Measurements from ENCODE around the gene ATP2C1. TPM values are rescaled to one million over a fixed set of nuclear protein-coding genes. Genes with fewer than 3 reads are reported as not detected.
"Not testable (repeated sequence)": the region's sequence is repeated elsewhere in the genome, so short reads cannot be mapped to it uniquely, and the experiment has no call there.

The ATP2C1 gene
- total RNA-seq, 4 donors from 2014 or later = 32.1 to 52.3 (median 35.0) TPM

DNA sequence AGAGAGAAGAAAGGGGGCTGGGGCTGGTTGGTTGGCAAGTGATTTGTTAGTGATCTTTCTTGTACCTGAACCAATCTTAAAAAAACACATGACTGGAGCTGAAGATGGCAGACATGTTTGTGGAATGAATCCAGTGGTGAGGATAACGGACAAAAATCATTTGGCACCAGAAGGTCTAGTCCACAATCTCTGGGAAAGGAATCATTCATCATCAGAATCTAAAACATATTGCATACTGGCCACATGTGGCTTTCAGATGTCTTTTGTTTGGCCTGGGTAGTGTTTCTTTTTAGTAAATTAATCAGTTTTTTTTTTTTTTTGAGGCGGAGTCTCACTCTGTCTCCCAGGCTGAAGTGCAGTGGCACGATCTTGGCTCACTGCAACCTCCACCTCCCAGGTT is 137.8 kb downstream of the ATP2C1 start:
- Histone ChIP-seq H3K27ac (replicated peaks in 1 of 4) (no peak overlapping the region), H3K4me1 (peaks cover 5 to 20% (median 14%) of the 10 kb centered on the region in 4 donors), H3K9me3 (no peaks in the 10 kb centered on the region), H3K36me3 (peaks cover 0 to 8% (median 0%) of the 10 kb centered on the region in 4 donors), H3K4me3 (no peak overlapping the region), H3K27me3 (no peaks in the 10 kb centered on the region)
- DNase-seq (ENCODE audit: extremely low spot score) = no peak
- WGBS = 83% methylated on average over 3 of the region's 3 CpGs
- TF ChIP-seq EP300 (IDR thresholded peaks at IDR 0.05) (no peak), POLR2A (IDR thresholded peaks at IDR 0.05; ENCODE audit: low read depth) (no peak)
- intact Hi-C loops (cut with DNase I) = loop anchor here (5.0 kb wide), 1 partner anchor 351 kb away; the partner anchor contains the start of gene NUDT16

DNA sequence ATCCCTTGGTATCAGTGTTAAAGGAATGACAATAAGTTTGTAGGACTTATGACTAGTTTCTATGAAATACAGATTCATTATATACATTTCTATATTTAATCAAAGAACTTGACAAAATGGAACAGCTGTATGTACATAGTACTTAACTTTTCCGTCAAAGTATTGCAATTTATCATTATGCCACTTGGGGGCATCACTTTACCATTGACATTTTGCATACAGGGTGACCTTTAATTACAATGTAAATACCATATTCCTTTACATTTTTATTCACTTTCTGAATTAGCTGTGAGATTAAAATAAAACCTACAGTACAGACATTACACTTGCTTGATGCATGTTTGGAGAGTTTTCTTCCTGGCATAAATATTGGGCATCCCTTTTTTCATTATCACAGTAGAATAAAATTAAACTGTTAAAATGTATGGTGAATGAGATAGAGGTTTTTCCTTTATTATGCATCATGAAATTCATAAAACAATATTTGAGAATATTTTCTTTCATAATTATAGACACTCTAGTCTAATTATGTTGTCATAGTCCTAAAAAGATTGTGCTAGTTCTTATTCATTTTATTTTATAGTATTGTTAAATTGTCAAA is 139.7 kb downstream of the ATP2C1 start:
- TF ChIP-seq POLR2AphosphoS5 (IDR thresholded peaks at IDR 0.05) = no peak
- TF ChIP-seq, protein P1, sequence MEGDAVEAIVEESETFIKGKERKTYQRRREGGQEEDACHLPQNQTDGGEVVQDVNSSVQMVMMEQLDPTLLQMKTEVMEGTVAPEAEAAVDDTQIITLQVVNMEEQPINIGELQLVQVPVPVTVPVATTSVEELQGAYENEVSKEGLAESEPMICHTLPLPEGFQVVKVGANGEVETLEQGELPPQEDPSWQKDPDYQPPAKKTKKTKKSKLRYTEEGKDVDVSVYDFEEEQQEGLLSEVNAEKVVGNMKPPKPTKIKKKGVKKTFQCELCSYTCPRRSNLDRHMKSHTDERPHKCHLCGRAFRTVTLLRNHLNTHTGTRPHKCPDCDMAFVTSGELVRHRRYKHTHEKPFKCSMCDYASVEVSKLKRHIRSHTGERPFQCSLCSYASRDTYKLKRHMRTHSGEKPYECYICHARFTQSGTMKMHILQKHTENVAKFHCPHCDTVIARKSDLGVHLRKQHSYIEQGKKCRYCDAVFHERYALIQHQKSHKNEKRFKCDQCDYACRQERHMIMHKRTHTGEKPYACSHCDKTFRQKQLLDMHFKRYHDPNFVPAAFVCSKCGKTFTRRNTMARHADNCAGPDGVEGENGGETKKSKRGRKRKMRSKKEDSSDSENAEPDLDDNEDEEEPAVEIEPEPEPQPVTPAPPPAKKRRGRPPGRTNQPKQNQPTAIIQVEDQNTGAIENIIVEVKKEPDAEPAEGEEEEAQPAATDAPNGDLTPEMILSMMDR (IDR thresholded peaks at IDR 0.05) = peak; percentile 41 to 58 (median 47)
- TF ChIP-seq EP300 (IDR thresholded peaks at IDR 0.05) = no peak
- Histone ChIP-seq H3K4me1 (peaks cover 0 to 11% (median 6%) of the 10 kb centered on the region in 4 donors), H3K27me3 (no peaks in the 10 kb centered on the region), H3K36me3 (peaks cover 0 to 8% (median 0%) of the 10 kb centered on the region in 4 donors), H3K9me3 (no peaks in the 10 kb centered on the region), H3K27ac (replicated peaks in 1 of 4) (no peak overlapping the region), H3K4me3 (no peak overlapping the region)
- intact Hi-C loops (cut with DNase I) = loop anchor here (5.0 kb wide), 1 partner anchor 349 kb away; the partner anchor contains the start of gene NUDT16
- DNase-seq (ENCODE audit: extremely low spot score) = no peak
- 28% methylated on average over 1 of the region's 1 CpG for WGBS

DNA sequence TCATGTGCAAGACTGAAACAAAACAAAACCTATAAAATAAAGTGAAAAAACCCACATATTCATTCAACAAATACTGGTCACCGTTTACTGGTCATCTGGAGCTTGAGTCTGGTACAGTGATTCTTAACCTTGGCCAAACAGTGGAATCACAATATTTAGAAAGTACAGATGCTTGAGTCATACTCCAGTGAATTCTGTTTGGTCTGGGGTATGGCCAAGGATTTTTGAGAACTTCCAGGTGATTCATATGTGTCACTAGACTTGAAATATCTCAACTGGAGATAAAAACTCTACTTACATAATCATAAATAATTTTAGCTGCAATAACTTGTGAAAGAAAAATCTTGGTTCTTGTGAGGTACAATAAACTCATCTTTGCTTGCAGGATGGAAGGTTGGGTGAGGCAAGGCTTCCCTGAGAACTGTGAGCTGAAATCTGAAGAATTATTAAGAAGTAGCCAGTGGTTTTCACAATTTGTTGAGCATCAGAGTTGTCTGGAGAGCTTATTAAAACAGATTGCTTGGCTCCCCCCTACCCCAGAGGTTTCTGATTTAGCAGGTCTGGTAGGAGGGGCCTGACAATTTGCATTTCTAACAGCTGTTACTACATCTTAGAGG is 142.4 kb downstream of the ATP2C1 start:
- no peak for DNase-seq (ENCODE audit: extremely low spot score)
- Histone ChIP-seq H3K4me3 (no peak overlapping the region), H3K9me3 (no peaks in the 10 kb centered on the region), H3K36me3 (peaks cover 0 to 4% (median 0%) of the 10 kb centered on the region in 4 donors), H3K4me1 (peaks cover 0 to 11% (median 6%) of the 10 kb centered on the region in 4 donors), H3K27ac (replicated peaks in 1 of 4) (peak overlapping the region in 1 of 4 donors; percentile 10), H3K27me3 (no peaks in the 10 kb centered on the region)
- intact Hi-C loops (cut with DNase I) = no loop called here
- 4% methylated on average over 1 of the region's 1 CpG for WGBS
- TF ChIP-seq, protein P1 (IDR thresholded peaks at IDR 0.05) = no peak
- no peak for TF ChIP-seq EP300 (IDR thresholded peaks at IDR 0.05)
- no peak for TF ChIP-seq POLR2A (IDR thresholded peaks at IDR 0.05; ENCODE audit: low read depth)
- peak in 1 of 2 donors; percentile 43 for TF ChIP-seq POLR2AphosphoS5 (IDR thresholded peaks at IDR 0.05)

DNA sequence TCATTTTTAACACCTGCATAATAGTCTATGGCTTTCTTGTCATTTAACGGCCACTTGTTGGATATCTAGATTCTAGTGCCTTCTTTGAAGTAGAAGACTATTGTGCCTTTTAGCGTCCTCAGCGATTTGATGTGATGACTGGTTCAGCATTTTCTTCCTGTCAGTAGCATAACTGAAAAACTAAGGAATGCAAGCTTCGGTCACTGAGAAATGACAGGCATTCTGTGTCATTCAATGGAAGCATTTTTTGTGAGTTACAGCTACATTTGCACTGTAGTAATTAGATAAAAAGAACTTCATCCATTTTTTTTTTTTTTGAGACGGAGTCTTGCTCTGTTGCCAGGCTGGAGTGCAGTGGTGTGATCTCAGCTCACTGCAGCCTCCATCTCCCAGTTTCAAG is 143.1 kb downstream of the ATP2C1 start:
- Histone ChIP-seq H3K27ac (replicated peaks in 1 of 4) (no peak overlapping the region), H3K27me3 (no peaks in the 10 kb centered on the region), H3K36me3 (peaks cover 0 to 7% (median 0%) of the 10 kb centered on the region in 4 donors), H3K4me3 (no peak overlapping the region), H3K4me1 (peaks cover 0 to 11% (median 6%) of the 10 kb centered on the region in 4 donors), H3K9me3 (no peaks in the 10 kb centered on the region)
- 82% methylated on average over 5 of the region's 5 CpGs for whole genome bisulfite sequencing
- DNase-seq (ENCODE audit: extremely low spot score) = no peak
- no peak for TF ChIP-seq EP300 (IDR thresholded peaks at IDR 0.05)
- no peak for TF ChIP-seq POLR2AphosphoS5 (IDR thresholded peaks at IDR 0.05)
- TF ChIP-seq, protein P1 (IDR thresholded peaks at IDR 0.05) = no peak
- no peak for TF ChIP-seq POLR2A (IDR thresholded peaks at IDR 0.05; ENCODE audit: low read depth)
- intact Hi-C loops (cut with DNase I) = no loop called here

DNA sequence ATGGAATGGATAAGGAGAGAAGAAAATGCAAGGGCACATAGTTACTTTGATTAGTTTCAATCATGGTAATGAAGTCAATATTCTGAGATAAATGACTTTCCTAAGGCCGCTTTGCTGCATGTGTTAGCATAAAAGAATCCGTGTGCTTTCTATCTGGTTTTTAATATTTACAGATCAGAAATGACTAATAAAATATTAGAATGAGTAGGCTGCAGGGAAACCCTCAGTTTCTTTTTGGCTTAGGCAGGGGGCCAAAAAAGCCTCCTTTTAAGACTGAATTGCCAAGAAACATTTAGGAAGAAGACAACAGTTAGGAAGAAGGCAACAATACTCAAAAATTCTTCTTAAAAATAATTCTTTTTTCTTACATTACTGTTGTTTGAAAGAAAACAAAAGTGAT is 144.4 kb downstream of the ATP2C1 start:
- Histone ChIP-seq H3K27me3 (no peaks in the 10 kb centered on the region), H3K27ac (replicated peaks in 1 of 4) (no peak overlapping the region), H3K4me1 (peaks cover 0 to 11% (median 6%) of the 10 kb centered on the region in 4 donors), H3K9me3 (no peaks in the 10 kb centered on the region), H3K4me3 (no peak overlapping the region), H3K36me3 (peaks cover 0 to 8% (median 0%) of the 10 kb centered on the region in 4 donors)
- DNase-seq (ENCODE audit: extremely low spot score) = no peak
- 58% methylated on average over 2 of the region's 2 CpGs for WGBS
- intact Hi-C loops (cut with DNase I) = no loop called here
- TF ChIP-seq POLR2A (IDR thresholded peaks at IDR 0.05; ENCODE audit: low read depth) (no peak), EP300 (IDR thresholded peaks at IDR 0.05) (no peak), POLR2AphosphoS5 (IDR thresholded peaks at IDR 0.05) (no peak)
- TF ChIP-seq, protein P1 (IDR thresholded peaks at IDR 0.05) = no peak

DNA sequence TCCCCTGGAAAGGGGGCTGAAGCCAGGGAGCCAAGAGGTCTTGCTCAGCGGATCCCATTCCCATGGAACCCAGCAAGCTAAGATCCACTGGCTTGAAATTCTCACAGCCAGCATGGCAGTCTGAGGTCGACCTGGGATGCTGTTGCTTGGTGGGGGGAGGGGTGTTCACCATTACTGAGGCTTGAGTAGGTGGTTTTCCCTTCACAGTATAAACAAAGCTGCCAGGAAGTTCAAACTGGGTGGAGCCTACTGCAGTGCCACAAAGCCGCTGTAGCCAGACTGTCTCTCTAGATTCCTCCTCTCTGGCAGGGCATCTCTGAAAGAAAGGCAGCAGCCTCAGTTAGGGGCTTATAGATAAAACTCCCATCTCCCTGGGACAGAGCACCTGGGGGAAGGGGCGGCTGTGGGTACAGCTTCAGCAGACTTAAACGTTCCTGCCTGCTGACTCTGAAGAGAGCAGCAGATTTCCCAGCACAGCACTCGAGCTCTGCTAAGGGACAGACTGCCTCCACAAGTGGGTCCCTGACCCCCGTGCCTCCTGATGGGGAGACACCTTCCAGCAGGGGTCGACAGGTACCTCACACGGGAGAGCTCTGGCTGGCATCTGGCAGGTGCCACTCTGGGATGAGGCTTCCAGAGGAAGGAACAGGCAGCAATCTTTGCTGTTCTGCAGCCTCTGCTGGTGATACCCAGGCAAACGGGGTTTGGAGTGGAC is 148.5 kb downstream of the ATP2C1 start:
- H3K4me1 ChIP-seq; H3K4me3 ChIP-seq; intact Hi-C loops (cut with DNase I); DNase-seq (ENCODE audit: extremely low spot score); H3K36me3 ChIP-seq; H3K27ac ChIP-seq (replicated peaks in 1 of 4); H3K9me3 ChIP-seq; H3K27me3 ChIP-seq: not testable (repeated sequence)
- 90% methylated on average over 5 of the region's 10 CpGs for WGBS
